NCI-H1436 (cell line): Measurements from ENCODE around the gene KIRREL2.
"Not testable (repeated sequence)": the region's sequence is repeated elsewhere in the genome, so short reads cannot be mapped to it uniquely, and the experiment has no call there.

Experiments used
- DNase-seq: peaks from one replicate; lab custom pipeline; 2025; lab: John Stamatoyannopoulos, UW

The KIRREL2 gene

GRCh38 chr19:35899547-35900214, 43.0 kb downstream of the KIRREL2 start:
- DNase-seq: peak; percentile 68

- no peak for DNase-seq
Measured at GRCh38 chr19:35901055-35901644, 44.4 kb downstream of the KIRREL2 start.

GRCh38 chr19:35901854-35902661, 45.3 kb downstream of the KIRREL2 start, which contains the start of gene HCST:
Gene HCST, plus strand, starts transcription at chr19:35902529. Its CDS starts 65 bp downstream, at chr19:35902594.
- DNase-seq: no peak

GRCh38 chr19:35902870-35903475, 46.3 kb downstream of the KIRREL2 start:
- DNase-seq: no peak

- DNase-seq: peak; percentile 75
Measured at GRCh38 chr19:35903550-35904179, 47.0 kb downstream of the KIRREL2 start.

- DNase-seq: no peak
Measured at GRCh38 chr19:35904311-35905068, 47.8 kb downstream of the KIRREL2 start.

- no peak for DNase-seq
Measured at GRCh38 chr19:35905178-35905727, 48.5 kb downstream of the KIRREL2 start.

- DNase-seq: no peak
Measured at GRCh38 chr19:35907377-35907745, 50.6 kb downstream of the KIRREL2 start.

GRCh38 chr19:35908010-35908441, 51.3 kb downstream of the KIRREL2 start, which contains the start of gene TYROBP:
Gene TYROBP, minus strand, starts transcription at chr19:35908295. Its CDS starts 67 bp downstream, at chr19:35908228.
- DNase-seq: no peak

GRCh38 chr19:35908973-35909683, 52.4 kb downstream of the KIRREL2 start:
- no peak for DNase-seq

- no peak for DNase-seq
Measured at GRCh38 chr19:35909684-35910035, 52.9 kb downstream of the KIRREL2 start.

GRCh38 chr19:35910355-35910754, 53.6 kb downstream of the KIRREL2 start:
- not testable (repeated sequence) for DNase-seq

GRCh38 chr19:35911173-35911572, 54.5 kb downstream of the KIRREL2 start:
- no peak for DNase-seq

- DNase-seq: no peak
Measured at GRCh38 chr19:35911790-35912189, 55.1 kb downstream of the KIRREL2 start.

GRCh38 chr19:35913589-35913988, 56.9 kb downstream of the KIRREL2 start:
- no peak for DNase-seq

GRCh38 chr19:35915443-35915842, 58.7 kb downstream of the KIRREL2 start:
- no peak for DNase-seq
